SK-N-SH (cell line): ENCODE results near the gene ZNF462. TPM values are rescaled to one million over a fixed set of nuclear protein-coding genes. Genes with fewer than 3 reads are reported as not detected.

Experiments
- CTCF ChIA-PET: fragments of 300-600, 350-600 bp; formaldehyde crosslinking; extraction: SDS; loops from one replicate; lab custom pipeline; 2021; lab: Yijun Ruan, JAX
- POLR2A ChIA-PET: fragments of 350-600 bp; sonication (Branson Sonifier 250); formaldehyde crosslinking; extraction: SDS; loops from one replicate; lab custom pipeline; 2020; ENCODE audit warnings: antibody characterized with exemption, inconsistent platforms; lab: Yijun Ruan, JAX
- DNase-seq: peaks from one replicate; pipeline ENCODE4 v3.0.0; 2012
- H2AFZ ChIP-seq: fragments of 200-600 bp; sonication (generic); 2 replicates; pipeline ENCODE4 v1.8.1; 2016; ENCODE audit warnings: antibody characterized with exemption, mild to moderate bottlenecking, low read depth
- H3F3A ChIP-seq: fragments of 200-600 bp; sonication (generic); replicated peaks from 2 replicates; pipeline ENCODE3; 2016; ENCODE audit warnings: antibody characterized with exemption, mild to moderate bottlenecking; ENCODE audit not compliant: insufficient read depth
- H3K27ac ChIP-seq, 2 experiments: fragments of 200-500 bp in 1 of 2; fragments of 200-600 bp in 1 of 2; sonication (Bioruptor generic) in 1 of 2; sonication (generic), shearing (Covaris generic) in 1 of 2; 2 replicates each; pipeline versions ENCODE4 v1.5.1 to v1.6.1; 2014 to 2016; ENCODE audit warnings: low read depth in 2 of 2, inconsistent platforms in 1 of 2, low read length in 1 of 2, mild to moderate bottlenecking in 1 of 2, mixed read lengths in 1 of 2
- H3K27me3 ChIP-seq: fragments of 200-600 bp; sonication (generic), shearing (Covaris generic); 2 replicates; pipeline ENCODE4 v1.6.1; 2016; ENCODE audit warnings: mixed run types; ENCODE audit not compliant: insufficient read depth
- H3K36me3 ChIP-seq, 2 experiments: fragments of 200-500 bp in 1 of 2; fragments of 200-600 bp in 1 of 2; sonication (Bioruptor generic) in 1 of 2; sonication (generic) in 1 of 2; replicated peaks in 1 of 2; 2 replicates each; pipeline versions ENCODE3 to v1.5.1; 2014 to 2016; ENCODE audit warnings: low read length in 1 of 2, mild to moderate bottlenecking in 1 of 2; ENCODE audit not compliant: insufficient read depth in 2 of 2, control insufficient read depth in 1 of 2
- H3K4me1 ChIP-seq, 2 experiments: fragments of 200-500 bp in 1 of 2; fragments of 200-600 bp in 1 of 2; sonication (Bioruptor generic) in 1 of 2; sonication (generic), shearing (Covaris generic) in 1 of 2; 2 replicates each; pipeline versions ENCODE4 v1.5.1 to v1.6.1; 2014 to 2016; ENCODE audit warnings: low read depth in 1 of 2, low read length in 1 of 2, mixed run types in 1 of 2; ENCODE audit not compliant: insufficient read depth in 2 of 2, control insufficient read depth in 1 of 2
- H3K4me2 ChIP-seq: fragments of 200-600 bp; sonication (generic), shearing (Covaris generic); 2 replicates; pipeline ENCODE4 v1.6.1; 2017; ENCODE audit warnings: mixed run types
- H3K4me3 ChIP-seq, 2 experiments: fragments of 200-500 bp in 1 of 2; fragments of 200-600 bp in 1 of 2; sonication (Bioruptor generic) in 1 of 2; sonication (generic), shearing (Covaris generic) in 1 of 2; 2 replicates each; pipeline versions ENCODE4 v1.5.1 to v1.8.1; 2014 to 2016; ENCODE audit warnings: low read depth in 2 of 2, inconsistent platforms in 1 of 2, low read length in 1 of 2, mild to moderate bottlenecking in 1 of 2, mixed read lengths in 1 of 2, moderate library complexity in 1 of 2
- H3K79me2 ChIP-seq: fragments of 200-600 bp; sonication (generic); 2 replicates; pipeline ENCODE4 v1.8.1; 2017; ENCODE audit warnings: mild to moderate bottlenecking; ENCODE audit not compliant: insufficient read depth
- H3K9ac ChIP-seq: fragments of 200-600 bp; sonication (generic); 2 replicates; pipeline ENCODE4 v1.6.1; 2017; ENCODE audit warnings: mixed run types
- H3K9me2 ChIP-seq: fragments of 200-600 bp; sonication (generic); 2 replicates; pipeline ENCODE4 v1.6.1; 2017; ENCODE audit warnings: mixed run types
- H3K9me3 ChIP-seq: fragments of 200-600 bp; sonication (generic); 2 replicates; pipeline ENCODE4 v1.6.1; 2017; ENCODE audit warnings: mixed run types, mild to moderate bottlenecking, moderate library complexity
- H4K20me1 ChIP-seq: fragments of 200-600 bp; sonication (generic); 2 replicates; pipeline ENCODE4 v1.6.1; 2017; ENCODE audit warnings: mild to moderate bottlenecking, mixed run types; ENCODE audit not compliant: insufficient read depth
- NRF1 ChIP-seq: IDR thresholded peaks from 2 replicates; pipeline ENCODE4 v1.6.1; 2012; ENCODE audit warnings: low read depth, mild to moderate bottlenecking, low read length
- REST ChIP-seq: IDR thresholded peaks from 2 replicates; pipeline ENCODE4 v1.6.1; 2012; ENCODE audit warnings: mild to moderate bottlenecking, low read depth, low read length, moderate library complexity
- RFX5 ChIP-seq: IDR thresholded peaks from 2 replicates; pipeline ENCODE4 v1.6.1; 2012; ENCODE audit warnings: mild to moderate bottlenecking, improper control_type of control experiment, low read length
- RXRA ChIP-seq: IDR thresholded peaks from 2 replicates; pipeline ENCODE4 v1.4.0; 2012; ENCODE audit warnings: low read depth, mild to moderate bottlenecking, borderline replicate concordance
- USF1 ChIP-seq: IDR thresholded peaks from 2 replicates; pipeline ENCODE4 v1.4.0; 2012; ENCODE audit warnings: low read depth, borderline replicate concordance
- WGBS: methylation state at CpG from one replicate; pipeline ENCODE4 v1.1.6; 2017; ENCODE audit warnings: low lambda C conversion rate; 5-methylcytosine and 5-hydroxymethylcytosine counted together
- polyA plus RNA-seq, 3 experiments: library from polyadenylated mRNA; depleted of rRNA; stranded (reverse); fragments of >200 nt; gene quantifications; 2 replicates each; pipeline ENCODE4 v1.2.3, GENCODE V29; 2012
- TF ChIP-seq, protein P1 (sequence below): fragments of 150-350 bp; IDR thresholded peaks from 2 replicates; pipeline ENCODE4 v1.6.1; 2017; ENCODE audit warnings: antibody characterized with exemption, low read length, low read depth, borderline replicate concordance

Gene ZNF462
- polyA plus RNA-seq, 1 of the 3 experiments (the other 2 are of a cell fraction): 5.2 TPM

DNA sequence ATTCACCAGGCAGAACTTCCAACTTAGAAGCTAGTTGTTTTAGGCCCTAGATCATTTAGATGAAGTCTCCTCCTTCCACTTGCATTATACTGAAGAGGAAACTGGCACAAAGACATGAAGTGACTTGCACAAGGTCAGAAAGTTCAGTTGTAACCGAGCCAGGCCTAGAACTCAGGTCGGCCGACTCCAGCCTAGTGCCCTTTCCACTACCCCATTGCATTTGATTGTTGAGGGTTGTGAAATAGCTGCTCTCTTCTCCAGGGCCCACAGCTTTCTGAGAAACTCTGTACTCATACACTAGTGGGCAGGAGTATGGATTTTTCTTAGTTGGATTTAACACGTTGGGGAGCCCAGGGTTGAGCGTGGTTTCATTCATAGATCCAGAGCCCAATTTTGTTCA, 5.6 kb downstream of the ZNF462 start:
- no peak overlapping the region for H3K4me2 ChIP-seq
- no peak overlapping the region for H3K9ac ChIP-seq
- H3F3A ChIP-seq: no peaks in the 10 kb centered on the region
- no peak overlapping the region for H2AFZ ChIP-seq
- no peaks in the 10 kb centered on the region for H3K36me3 ChIP-seq
- no peaks in the 10 kb centered on the region for H3K27me3 ChIP-seq
- H3K79me2 ChIP-seq: peaks cover 84% of the 10 kb centered on the region
- CTCF ChIA-PET: no interaction called here
- whole genome bisulfite sequencing: 83% methylated on average over 5 of the region's 5 CpGs
- no peaks in the 10 kb centered on the region for H3K9me2 ChIP-seq
- no peaks in the 10 kb centered on the region for H4K20me1 ChIP-seq
- no peak for DNase-seq
- no peak overlapping the region for H3K27ac ChIP-seq
- TF ChIP-seq USF1 (no peak), REST (no peak), RFX5 (no peak), NRF1 (no peak), RXRA (no peak)
- POLR2A ChIA-PET: interaction anchor here (0.6 kb wide), 1 partner anchor 951 kb away, joined by 3 read pairs; no protein-coding TSS in a partner anchor
- peaks cover 0 to 4% of the 10 kb centered on the region in 2 experiments; a peak in 2 of 4 replicates for H3K4me1 ChIP-seq
- H3K9me3 ChIP-seq: no peaks in the 10 kb centered on the region
- no peak overlapping the region for H3K4me3 ChIP-seq

- TF ChIP-seq, protein P1, sequence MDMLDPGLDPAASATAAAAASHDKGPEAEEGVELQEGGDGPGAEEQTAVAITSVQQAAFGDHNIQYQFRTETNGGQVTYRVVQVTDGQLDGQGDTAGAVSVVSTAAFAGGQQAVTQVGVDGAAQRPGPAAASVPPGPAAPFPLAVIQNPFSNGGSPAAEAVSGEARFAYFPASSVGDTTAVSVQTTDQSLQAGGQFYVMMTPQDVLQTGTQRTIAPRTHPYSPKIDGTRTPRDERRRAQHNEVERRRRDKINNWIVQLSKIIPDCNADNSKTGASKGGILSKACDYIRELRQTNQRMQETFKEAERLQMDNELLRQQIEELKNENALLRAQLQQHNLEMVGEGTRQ: no peak
- Histone ChIP-seq H2AFZ (no peak overlapping the region), H3K4me1 (peaks cover 0 to 4% of the 10 kb centered on the region in 2 experiments; a peak in 2 of 4 replicates), H3K9ac (no peak overlapping the region), H3K36me3 (no peaks in the 10 kb centered on the region), H4K20me1 (no peaks in the 10 kb centered on the region), H3K9me2 (no peaks in the 10 kb centered on the region), H3K27ac (no peak overlapping the region), H3K27me3 (no peaks in the 10 kb centered on the region), H3F3A (no peaks in the 10 kb centered on the region), H3K4me3 (no peak overlapping the region), H3K9me3 (no peaks in the 10 kb centered on the region), H3K4me2 (no peak overlapping the region), H3K79me2 (peaks cover 87% of the 10 kb centered on the region)
- POLR2A ChIA-PET: interaction anchor here (0.6 kb wide), 1 partner anchor 951 kb away, joined by 3 read pairs; no protein-coding TSS in a partner anchor
- DNase-seq: no peak
- 79% methylated on average over 2 of the region's 2 CpGs for WGBS
- CTCF ChIA-PET: interaction anchor here (1.1 kb wide), 1 partner anchor 99 kb away, joined by 3 read pairs; no protein-coding TSS in a partner anchor
Measured at GRCh38 chr9:106869028-106869427, 6.1 kb downstream of the ZNF462 start.
